GM19328 (cell line): ENCODE data around the gene IL6ST.
"Not testable (repeated sequence)": the region's sequence is repeated elsewhere in the genome, so short reads cannot be mapped to it uniquely, and the experiment has no call there.

Experiments used
- ATAC-seq: cut with Tn5 transposase; IDR thresholded peaks from one replicate; pipeline ENCODE4 v1.9.1; 2021; ENCODE audit warnings: mild to moderate bottlenecking, moderate library complexity; ENCODE audit not compliant: unreplicated experiment

IL6ST gene

DNA sequence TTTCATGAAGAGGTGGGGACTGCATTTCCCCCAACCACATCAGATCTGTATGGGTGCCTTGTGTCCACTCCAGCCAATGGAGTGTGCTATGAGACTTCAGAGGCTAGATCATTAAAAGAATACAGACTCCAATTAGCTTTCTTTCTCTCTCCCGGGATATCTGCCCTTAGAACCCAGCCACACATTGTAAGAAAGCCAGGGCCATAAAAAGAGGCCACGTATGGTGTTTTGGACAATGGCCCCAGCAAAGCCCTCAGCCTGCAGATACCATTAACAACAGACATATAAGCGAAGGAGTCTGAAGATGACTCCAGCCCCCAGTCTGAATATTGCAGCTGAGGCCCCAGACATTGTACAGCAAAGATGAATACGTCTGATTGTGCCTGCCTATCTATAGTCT lies 21.5 kb downstream of the IL6ST start:
- no peak for ATAC-seq

DNA sequence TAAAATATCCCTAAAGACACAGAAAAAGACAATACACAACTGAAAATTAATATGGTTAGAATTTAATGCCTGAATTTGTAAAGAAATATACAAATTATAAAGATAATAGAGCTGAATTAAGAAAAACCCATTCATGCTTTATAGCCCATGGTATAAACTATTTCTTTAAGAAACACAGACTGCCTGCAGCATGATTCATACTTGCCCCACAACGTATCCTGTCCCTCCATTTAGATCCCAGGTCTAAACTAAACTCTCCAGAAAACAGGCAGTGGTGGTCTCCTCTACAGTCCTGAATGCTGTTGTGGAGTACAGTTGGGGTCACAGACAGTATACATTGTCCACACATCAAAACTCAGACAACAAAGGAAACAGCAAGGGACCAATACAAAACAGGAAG lies 24.8 kb downstream of the IL6ST start:
- ATAC-seq = no peak

DNA sequence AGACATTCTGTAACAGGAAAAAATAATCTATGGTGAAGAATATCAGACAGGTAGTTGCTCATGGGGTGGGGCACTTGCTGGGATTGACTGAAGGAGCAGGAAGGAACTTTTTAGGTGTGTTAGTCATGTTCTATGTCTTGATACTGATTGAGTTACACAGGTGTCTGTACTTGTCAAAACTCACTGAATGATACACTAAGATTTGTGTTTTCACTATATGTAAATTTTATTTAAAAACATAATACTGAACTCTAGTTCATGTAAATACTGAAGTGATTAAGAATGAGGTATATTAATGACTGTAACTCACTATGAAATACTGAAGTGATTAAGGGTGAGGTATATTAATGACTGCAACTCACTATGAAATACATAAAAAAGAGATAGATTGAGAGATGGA lies 28.5 kb downstream of the IL6ST start:
- ATAC-seq = no peak

DNA sequence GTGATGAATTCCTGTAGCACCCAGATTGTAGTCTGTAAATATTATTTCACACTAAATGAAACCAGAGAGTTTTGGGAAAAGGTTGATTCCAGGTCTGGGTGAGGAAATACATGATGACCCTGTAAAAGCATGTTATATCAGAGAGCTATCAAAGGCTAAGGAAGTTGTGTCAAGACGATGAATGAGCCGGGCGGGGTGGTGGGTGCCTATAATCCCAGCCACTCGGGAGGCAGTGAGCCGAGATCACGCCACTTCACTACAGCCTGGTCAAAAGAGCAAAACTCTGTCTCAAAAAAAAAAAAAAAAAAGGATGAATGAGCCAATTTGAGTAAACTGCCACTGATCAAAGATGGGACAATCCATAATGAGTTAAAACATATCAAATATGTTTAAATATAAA lies 29.2 kb downstream of the IL6ST start:
- ATAC-seq = no peak

DNA sequence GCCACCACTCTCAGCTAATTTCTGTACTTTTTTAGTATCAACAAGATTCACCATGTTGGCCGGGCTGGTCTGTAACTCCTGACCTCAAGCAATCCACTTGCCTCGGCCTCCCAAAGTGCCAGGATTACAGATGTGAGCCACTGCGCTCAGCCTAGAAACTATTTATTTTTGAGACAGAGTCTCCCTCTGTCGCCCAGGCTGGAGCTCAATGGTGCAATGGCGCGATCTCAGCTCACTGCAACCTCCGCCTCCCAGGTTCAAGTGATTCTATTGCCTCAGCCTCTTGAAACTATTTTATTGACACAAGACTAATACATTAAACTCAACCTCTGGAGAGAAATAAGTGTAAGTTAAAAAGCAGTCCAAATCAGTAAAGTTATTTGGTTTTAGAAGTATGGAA lies 34.0 kb downstream of the IL6ST start:
- ATAC-seq = no peak

DNA sequence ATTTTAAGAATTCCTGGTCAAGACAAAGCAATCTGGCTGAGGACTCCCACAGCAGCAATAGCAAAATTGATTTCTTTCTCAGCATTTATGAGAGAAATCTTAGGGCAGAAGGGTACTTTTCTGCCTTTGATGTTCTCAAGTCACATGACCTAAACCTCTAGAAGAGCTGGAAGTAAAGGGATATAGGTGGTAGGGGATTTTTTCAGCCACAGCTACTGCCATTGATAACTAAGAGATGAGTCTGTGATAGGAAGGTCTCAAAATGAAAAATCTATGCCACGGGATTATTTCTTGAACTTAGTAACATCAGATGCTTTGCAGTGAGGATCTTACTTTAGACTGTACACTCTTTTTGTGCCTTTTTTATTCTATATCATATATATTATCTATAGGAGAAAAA lies 35.6 kb downstream of the IL6ST start:
- no peak for ATAC-seq

DNA sequence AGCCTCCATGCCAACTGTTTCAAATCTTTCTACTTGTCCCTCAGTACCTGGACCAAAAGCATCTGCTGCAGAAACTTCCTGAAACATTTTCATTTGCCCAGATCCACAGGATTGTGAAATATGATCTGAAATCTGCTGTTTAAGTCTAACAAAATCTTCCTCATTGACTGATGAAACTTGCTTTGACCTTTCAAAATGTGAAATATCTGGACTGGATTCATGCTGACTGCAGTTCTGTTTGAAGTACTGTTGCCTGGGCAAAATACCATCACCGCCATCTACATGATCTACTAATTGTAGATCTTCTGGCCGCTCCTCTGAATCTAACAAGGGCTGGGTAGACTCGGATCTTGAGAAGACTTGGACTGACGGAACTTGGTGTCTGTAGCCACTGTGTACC lies 53.6 kb downstream of the IL6ST start:
- ATAC-seq = not testable (repeated sequence)

DNA sequence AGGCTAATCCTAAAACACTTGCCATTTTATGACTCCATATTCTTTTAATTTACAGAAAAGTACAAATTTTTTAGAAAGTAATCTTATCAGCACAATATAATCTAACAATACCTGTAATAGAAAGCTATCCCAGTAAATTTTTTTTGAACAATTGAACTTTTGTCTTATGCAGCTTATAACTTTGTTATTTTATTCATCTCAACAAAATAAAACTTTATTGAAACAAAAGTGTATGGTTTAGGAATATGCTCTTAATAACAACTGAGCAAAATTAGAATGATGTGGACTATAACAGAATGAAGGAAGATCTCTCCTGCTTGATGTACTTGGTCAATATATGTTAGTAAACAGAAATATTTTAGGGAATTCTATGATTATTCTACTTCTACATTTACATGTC lies 57.2 kb downstream of the IL6ST start:
- ATAC-seq = not testable (repeated sequence)

DNA sequence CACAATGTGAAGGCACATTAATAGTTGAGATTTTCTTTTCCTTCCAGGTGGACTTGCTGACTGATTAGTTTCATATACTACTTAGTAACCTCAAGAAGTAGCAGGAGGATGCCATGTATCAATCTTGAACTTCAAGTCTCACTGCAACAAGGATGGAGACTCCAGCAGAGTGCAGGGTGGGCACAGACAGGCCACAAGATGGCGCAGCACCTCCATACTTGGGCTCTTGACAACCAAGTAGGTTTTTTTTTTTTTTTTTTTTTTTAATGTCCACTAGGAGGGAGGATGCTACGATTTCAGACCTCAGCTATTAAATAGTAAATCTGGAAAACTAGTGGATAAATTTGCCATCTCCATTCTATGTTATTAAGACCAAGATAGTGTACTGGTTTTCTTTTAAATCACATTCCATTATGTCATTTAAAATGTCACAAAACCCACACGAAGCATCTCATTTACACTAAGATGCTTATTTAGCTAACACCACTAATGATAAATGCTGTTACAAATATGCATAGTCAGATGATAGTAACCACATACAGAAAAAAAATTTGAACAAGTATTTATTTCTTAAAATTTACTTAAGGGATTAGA lies 58.6 kb downstream of the IL6ST start:
- no peak for ATAC-seq

DNA sequence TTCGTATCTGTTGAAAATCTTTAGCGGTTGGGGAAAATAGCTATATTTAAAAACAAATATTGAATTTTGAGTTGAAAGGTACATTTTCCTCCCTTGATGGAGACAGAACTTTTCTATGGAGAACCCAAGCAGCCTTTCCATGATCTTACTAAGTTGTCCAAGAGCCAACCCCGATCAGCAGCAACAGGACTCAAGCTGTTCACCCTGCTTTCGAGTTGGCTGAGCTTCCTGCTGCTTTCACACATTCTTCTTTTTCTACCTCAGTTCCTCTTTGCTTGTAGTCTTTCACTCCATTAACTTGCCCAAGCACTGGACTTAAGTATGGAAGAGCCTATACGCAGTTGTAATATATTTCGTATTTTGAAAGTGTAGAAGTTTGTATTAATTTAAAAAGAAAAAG lies 59.4 kb downstream of the IL6ST start:
- ATAC-seq = no peak

DNA sequence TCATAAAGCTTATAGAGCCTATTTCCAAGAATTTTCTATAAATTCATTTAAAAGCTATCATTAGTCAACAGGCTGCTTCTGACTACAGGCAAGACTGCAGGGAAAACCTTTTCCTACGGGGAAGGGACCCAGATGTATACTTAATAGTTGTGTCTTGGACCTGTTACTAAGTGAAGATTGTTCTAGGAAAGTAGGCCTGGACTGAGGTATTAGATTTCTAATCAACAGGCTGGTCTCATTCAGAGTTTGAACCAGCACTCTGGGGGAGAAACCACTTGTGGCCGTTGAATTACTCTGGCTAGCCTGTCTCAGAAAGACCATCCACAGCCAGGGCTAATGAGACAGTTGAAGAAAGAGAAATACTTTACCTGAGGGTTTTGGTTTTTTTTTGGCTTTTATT lies 60.0 kb downstream of the IL6ST start:
- ATAC-seq = no peak

DNA sequence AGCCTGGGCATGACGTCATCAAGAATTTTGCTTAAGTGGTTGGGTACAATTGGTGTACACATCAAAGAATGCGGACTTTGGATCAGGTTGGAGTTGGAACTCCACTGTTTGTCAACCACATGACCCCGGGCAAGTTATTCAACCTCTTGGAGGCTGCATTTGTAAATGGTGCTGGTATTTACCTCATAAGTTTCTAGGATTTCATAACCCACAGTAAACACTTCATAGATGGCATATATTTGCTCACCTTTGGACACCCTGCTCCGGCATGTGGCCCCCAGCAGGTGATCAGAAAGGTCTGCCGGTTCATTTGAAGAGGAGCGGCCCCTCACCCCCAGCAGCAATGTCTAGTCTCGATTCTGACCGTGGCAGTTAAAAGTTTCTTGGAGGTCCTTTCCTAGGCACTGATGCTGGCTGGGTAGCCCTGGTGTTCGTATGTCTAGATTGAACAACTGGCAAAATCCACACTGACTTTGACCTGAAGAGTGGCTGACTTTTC lies 60.6 kb downstream of the IL6ST start:
- no peak for ATAC-seq

DNA sequence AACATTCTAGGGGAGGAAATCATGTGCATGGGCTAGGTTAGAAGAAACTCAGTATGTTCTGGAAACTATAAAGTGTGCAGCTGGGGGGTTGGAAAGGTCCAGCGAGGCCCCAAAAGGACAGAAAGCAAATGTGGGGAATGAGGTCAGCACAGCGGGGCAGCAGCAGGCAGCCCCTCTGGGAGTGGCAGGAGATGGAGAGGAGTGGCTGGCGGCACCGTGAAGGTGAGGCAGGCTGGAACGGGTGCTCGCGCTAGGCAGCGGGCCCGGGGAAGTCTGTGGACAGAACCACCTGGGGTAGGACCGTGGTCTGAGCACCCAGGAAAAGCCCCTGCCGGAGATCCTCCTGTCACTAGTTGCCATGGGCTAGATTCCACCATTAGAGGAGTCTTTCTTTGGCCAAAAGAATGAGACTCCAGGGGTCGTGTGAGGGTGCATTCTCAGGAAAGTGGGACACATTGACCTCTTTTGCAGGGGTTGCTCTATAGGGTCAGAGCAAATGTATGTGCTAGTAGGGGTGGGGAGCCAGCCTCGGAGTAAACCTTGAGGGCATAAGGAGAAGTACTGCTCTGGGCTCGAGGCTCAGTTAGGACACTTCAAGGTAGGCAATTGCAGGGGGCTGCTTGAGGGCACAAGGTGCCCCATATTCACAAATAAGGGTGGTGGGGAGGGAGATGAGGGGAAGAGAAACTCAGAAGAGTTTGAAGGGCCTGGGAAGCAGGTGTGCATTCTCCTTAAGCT lies 61.2 kb downstream of the IL6ST start:
- no peak for ATAC-seq

DNA sequence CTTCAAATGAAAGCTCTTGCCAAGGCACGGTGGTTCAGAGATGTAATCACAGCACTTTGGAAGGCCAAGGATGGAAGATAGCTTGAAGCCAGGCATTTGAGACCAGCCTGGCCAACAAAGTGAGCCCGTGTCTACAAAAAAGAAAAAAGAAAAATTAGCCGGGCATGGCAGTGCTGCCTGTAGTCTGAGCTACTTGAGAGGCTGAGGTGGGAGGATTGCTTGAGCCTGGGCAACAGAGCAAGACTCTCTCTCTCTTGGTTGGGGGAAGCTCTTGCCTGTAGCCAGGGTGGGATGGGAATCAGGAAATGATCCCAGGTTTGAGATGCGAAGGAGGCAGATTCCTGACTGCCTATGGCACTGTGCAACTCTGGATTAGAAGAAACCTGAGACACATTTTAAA lies 62.1 kb downstream of the IL6ST start:
- no peak for ATAC-seq

DNA sequence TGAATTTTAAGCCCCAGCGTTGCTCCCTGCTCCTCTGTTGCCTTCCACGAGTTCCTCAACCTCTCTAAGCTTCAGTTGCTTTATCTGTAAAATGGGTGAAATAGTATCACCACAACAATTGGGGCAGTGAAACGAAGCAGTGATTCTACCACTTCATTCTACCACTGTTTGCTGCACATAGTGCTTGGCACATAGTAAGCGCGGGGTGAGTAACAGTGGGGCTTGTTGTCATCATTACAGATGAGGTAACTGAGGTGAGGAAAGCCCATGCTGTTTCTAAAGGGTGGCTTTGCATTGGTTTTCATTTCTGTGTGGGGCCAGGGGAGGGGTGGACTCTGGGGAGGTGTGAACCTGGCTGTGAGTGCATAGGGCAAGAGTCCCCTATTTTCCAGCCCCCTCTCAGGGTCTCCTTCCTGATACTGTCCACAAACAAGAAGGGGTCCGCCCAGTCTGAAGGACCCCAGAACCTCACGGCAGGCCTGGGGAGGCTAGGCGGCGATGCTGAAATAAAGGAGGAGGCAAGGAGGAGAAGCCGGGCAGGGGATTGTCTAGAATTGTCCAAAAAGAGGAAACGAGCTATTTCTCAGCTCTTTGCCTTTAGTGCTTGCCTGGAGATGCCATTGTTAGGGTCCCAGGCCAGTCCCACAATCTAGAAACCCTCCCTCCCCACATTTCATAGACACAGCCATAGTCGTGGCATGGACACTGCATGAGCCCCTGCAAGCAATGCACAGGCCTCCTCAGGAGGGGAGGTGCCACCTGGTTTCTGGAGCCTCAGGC lies 65.6 kb downstream of the IL6ST start:
- no peak for ATAC-seq

DNA sequence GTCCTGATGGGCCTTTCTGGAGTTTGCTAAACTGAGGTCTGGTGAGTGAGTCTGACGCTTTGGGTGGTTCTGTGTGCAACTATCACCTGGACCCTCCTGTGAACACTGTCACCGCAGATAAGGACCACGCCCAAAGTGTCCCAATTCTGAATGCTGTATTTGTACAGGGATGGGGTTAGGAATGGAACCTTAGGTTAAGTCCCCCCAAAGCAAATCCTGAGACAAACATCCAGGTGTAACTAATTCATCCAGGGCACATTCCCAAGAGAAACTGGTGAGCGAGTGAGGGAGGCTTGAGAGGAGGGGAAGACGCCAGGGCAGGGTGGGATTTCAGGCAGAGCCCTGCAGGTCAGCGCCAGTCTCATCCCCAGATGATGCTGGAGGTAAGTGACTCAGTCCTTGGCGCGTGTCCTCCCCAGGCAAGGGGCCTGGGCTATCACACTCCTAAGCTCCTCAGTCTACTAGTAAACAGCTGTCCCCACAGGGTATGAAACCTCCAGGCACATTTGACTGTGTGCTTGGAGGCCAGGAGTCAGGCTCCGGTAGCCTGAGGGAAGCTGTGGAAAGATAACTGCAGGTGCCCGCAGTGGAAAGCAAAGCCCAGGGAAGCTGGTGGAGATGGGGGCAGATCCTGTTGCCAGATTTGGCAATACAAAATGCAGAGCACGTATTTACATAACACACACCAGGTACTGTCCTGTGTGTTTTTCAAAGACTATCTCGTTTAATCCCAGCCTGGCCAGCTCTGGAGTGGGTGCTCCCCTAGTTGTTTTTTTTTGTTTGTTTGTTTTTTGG lies 66.7 kb downstream of the IL6ST start:
- no peak for ATAC-seq

DNA sequence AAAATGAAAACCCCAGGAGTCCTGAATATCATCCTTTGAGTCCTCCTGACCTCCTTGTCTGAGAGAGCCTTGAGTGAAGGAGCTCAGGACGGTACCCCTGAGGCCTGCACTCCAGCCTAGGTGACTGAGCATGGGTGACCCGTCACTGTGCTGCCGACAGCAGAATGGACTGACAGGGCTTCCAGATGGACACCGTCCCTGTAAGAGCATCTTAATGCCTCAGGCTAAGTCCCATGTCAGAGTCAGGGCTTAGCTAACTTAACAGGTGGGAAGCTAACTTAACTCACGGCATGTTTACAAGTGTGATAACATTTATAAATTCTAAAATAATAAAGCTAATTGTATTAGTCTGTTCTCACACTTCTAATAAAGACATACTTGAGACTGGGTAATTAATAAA lies 68.3 kb downstream of the IL6ST start:
- no peak for ATAC-seq

DNA sequence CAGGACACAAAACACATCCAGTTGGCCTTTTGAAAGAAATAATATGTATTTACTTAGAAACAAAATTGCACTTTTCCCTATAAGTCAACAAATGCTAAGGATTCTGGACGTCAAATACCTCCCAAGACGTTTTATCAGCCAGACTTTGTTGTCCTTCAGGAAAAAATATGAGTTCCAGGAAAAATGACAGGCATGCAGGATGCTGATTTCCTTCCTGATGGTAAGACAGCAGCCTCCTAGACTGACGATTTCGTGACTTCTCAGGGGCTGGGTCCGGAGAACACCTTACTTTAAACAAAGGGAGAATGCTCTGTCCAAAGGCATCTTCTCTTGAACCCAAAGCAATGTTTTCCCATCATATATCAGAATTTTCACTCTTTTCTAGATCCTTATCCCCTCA lies 69.1 kb downstream of the IL6ST start:
- ATAC-seq = no peak

DNA sequence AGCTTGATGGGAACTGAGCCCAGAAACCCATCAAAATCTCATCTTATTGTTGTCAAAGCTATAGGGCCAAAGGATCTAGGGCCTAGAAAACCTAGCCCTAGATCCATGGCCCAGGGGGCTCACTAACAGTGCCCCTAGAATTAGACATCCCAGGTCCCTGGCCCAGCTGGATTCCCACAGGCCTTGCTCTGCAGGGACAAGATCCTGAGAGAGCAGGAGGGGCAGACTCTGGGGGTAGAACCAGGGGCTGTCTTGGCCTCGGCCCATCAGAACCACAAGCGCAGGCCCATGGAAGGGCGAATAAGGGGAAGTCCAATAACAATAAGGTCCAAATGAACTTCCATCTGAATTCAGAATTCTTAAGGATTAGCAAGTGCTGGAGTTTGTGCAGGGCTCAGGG lies 69.6 kb downstream of the IL6ST start:
- no peak for ATAC-seq

DNA sequence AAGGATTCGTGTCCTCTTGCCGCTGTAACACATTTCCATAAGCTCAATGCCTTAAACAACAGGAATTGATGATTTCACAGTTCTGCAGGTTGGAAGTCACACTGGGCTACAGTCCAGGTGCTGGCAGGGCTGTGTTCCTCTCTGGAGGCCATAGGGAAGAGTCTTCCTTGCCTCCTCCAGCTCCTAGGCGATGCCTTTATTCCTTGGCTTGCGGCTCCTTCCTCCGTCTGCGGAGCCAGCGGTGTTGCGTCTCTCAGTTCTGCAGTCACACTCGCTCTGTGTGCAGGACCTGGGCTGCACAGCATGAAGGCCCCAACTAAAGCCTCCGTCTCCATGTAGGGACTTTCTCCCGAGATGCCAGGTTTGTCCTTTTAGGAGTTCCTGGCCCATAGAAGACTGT lies 70.0 kb downstream of the IL6ST start:
- no peak for ATAC-seq

DNA sequence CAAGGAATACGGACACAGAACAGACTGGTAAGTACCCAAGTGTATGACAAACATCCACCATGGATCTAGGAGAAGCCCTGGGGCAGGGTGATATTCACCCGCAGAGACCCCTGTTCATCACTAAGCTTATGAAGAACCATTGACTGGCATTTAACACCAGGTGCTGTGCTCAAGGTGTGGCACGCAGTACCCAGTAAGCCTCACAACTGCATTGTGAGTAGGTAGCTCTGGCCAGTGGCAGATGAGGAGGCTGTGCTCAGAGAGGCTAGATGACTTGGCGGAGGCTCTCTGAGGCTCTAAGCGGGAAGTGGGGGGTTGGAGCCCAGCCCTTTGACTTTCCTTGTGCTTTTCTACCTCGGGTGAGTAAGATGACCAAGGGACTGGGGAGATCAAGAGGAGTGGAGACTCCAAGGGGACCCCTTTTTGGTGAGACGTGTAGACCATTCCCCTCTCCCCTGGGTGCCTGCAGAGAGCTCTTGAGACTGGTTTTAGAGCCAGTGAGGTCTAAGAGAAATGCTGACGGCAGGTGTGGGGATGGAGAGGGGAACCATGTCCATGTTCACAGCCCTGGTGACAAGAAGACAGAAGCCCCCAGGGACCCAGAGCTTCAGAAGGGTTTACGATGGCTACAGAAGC lies 70.8 kb downstream of the IL6ST start:
- ATAC-seq = no peak
